Calu3 (cell line): ENCODE measurements around the gene C12orf60. TPM values are rescaled to one million over a fixed set of nuclear protein-coding genes. Genes with fewer than 3 reads are reported as not detected.

Experiments
- BruUV-seq: library from RNA; stranded (reverse); fragments of 400-500 nt; replicated peaks from 2 replicates; lab custom pipeline; 2021; lab: Mats Ljungman, UMichigan
- CTCF ChIA-PET: fragments of 300-600 bp; sonication (Branson Sonifier 250); formaldehyde crosslinking; loops from one replicate; lab custom pipeline; 2022; ENCODE audit warnings: antibody characterized with exemption; lab: Charles Lee
- DNase-seq: peaks from one replicate; pipeline ENCODE4 v3.0.0; 2022
- H3K27ac Mint-ChIP-seq: one replicate; pipeline ENCODE4 v1.8.0; 2022; ENCODE audit warnings: mixed read lengths; ENCODE audit not compliant: unreplicated experiment
- H3K27me3 Mint-ChIP-seq: one replicate; pipeline ENCODE4 v1.8.0; 2022; ENCODE audit warnings: mixed read lengths; ENCODE audit not compliant: unreplicated experiment
- H3K36me3 Mint-ChIP-seq: one replicate; pipeline ENCODE4 v1.8.0; 2022; ENCODE audit warnings: mild to moderate bottlenecking, moderate library complexity, mixed read lengths; ENCODE audit not compliant: insufficient read depth, unreplicated experiment
- H3K4me1 Mint-ChIP-seq: one replicate; pipeline ENCODE4 v1.8.0; 2022; ENCODE audit warnings: mild to moderate bottlenecking, low read depth, mixed read lengths; ENCODE audit not compliant: unreplicated experiment
- H3K4me3 Mint-ChIP-seq: one replicate; pipeline ENCODE4 v1.8.0; 2022; ENCODE audit warnings: mild to moderate bottlenecking, low read depth, moderate library complexity, mixed read lengths; ENCODE audit not compliant: unreplicated experiment
- H3K9me3 Mint-ChIP-seq: one replicate; pipeline ENCODE4 v1.8.0; 2022; ENCODE audit warnings: low read depth, mixed read lengths; ENCODE audit not compliant: unreplicated experiment
- CTCF ChIP-seq: fragments of 200-600 bp; IDR thresholded peaks from one replicate; pipeline ENCODE4 v1.8.0; 2022; ENCODE audit warnings: antibody characterized with exemption; ENCODE audit not compliant: unreplicated experiment
- intact Hi-C: fragments of 100-400 bp; cut with micrococcal nuclease; formaldehyde crosslinking; loops from one replicate; pipeline ENCODE4 v1.10.0; 2022; ENCODE audit not compliant: unreplicated experiment
- total RNA-seq: library from RNA; stranded (reverse); gene quantifications from 2 replicates; pipeline ENCODE4 v1.2.3, GENCODE V29; 2022

Gene C12orf60
- total RNA-seq, 1 experiment from 2014 or later, result 1.2 TPM

GRCh38 chr12:14873440-14874185 is 70.1 kb downstream of the C12orf60 start:
- Mint-ChIP-seq H3K4me1 (peaks cover 9% of the 10 kb centered on the region), H3K9me3 (no peaks in the 10 kb centered on the region), H3K27me3 (no peaks in the 10 kb centered on the region), H3K36me3 (no peaks in the 10 kb centered on the region), H3K27ac (no peak overlapping the region), H3K4me3 (no peak overlapping the region)
- CTCF ChIA-PET, result interaction anchor here (0.7 kb wide), 1 partner anchor 268 kb away, joined by 7 read pairs; no protein-coding TSS in a partner anchor
- TF ChIP-seq CTCF, result no peak
- no peak for DNase-seq
- no TSS peak for BruUV-seq
- intact Hi-C loops, result no loop called here

Other genes starting within 250 kb of the C12orf60 start
- 75.3 and 98.1 TPM in 2 replicates for gene PLBD1, start 235.8 kb upstream of the C12orf60 start, total RNA-seq
- gene GUCY2C, start 107.1 kb upstream of the C12orf60 start, total RNA-seq, result not detected in 2 replicates
- 75.9 and 97.4 TPM in 2 replicates for gene WBP11, start 192 bp upstream of the C12orf60 start, total RNA-seq
- gene SMCO3, start 10.5 kb downstream of the C12orf60 start, total RNA-seq, result not detected in 2 replicates
- gene ART4, start 39.9 kb downstream of the C12orf60 start, total RNA-seq, result not detected in 2 replicates
- 0.64 TPM in 1 of 2 replicates, not detected in the other for gene MGP, start 82.2 kb downstream of the C12orf60 start, total RNA-seq
- gene ERP27, start 134.9 kb downstream of the C12orf60 start, total RNA-seq, result 0.17 and 2.3 TPM in 2 replicates
- gene ARHGDIB, start 157.9 kb downstream of the C12orf60 start, total RNA-seq, result 23.5 and 23.6 TPM in 2 replicates
- not detected in 2 replicates for gene PDE6H, start 169.4 kb downstream of the C12orf60 start, total RNA-seq